IMR-90 (cell line): Measurements from ENCODE around the gene ARHGEF40. TPM values are rescaled to one million over a fixed set of nuclear protein-coding genes. Genes with fewer than 3 reads are reported as not detected.

ENCODE experiments used
- MAZ ChIP-seq: IDR thresholded peaks from 2 replicates; pipeline ENCODE4 v1.6.1; 2012; ENCODE audit warnings: low read depth, mild to moderate bottlenecking, low read length, improper control_type of control experiment, moderate library complexity, borderline replicate concordance
- MXI1 ChIP-seq: IDR thresholded peaks from 2 replicates; pipeline ENCODE4 v1.6.1; 2012; ENCODE audit warnings: low read depth, mild to moderate bottlenecking, low read length, moderate library complexity, borderline replicate concordance
- polyA plus RNA-seq, 3 experiments: library from polyadenylated mRNA; depleted of rRNA; stranded (reverse); fragments of >200 nt; gene quantifications; 2 replicates each; pipeline ENCODE4 v1.2.3, GENCODE V29; 2012; ENCODE audit warnings: low replicate concordance in 1 of 3
- total RNA-seq: library from RNA; depleted of rRNA; stranded (reverse); fragments of >200 nt; gene quantifications from 2 replicates; pipeline ENCODE4 v1.2.3, GENCODE V29; 2012
- TF ChIP-seq, protein P1 (sequence below): conservative IDR thresholded peaks from 2 replicates; pipeline ENCODE4 v1.5.1; 2012; ENCODE audit warnings: mild to moderate bottlenecking, low read depth, low read length, improper control_type of control experiment

ARHGEF40 gene
- total and polyA plus RNA-seq, 2 of the 4 experiments (the other 2 are of a cell fraction): 18.1 to 58.4 TPM

DNA sequence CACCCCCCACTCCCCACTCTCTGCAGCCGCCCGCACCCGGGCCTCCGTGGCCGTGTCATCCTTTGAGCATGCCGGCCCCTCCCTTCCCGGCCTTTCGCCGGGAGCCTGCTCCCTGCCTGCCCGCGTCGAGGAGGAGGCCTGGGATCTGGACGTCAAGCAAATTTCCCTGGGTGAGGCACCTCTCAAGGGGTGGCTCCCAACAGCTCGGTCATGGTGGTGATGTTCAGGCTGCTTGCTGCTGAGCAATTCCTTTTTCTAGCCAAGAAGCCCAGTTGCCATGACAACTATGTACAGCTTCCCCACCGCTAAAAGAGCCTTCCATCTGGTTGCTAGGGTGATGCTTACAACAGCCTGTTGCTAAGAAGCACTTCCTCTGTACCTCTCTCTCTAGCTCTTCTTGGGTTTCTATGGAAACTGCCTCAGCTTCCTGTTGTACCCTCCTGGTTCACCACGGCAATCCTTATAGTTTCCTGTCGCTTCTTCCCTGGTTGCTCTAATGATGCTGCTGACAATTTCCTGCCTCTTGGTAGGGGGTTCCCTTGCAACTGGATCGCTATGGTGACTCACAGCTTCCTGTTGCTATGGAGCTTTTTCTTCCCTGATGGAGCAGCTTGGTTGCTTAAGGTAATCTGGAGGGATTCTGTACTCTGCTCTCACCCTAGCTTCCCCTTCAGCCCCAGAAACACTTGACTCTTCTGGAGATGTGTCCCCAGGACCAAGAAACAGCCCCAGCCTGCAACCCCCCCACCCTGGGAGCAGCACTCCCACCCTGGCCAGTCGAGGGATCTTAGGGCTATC, 17.4 kb downstream of the ARHGEF40 start (continued):
- TF ChIP-seq, protein P1, sequence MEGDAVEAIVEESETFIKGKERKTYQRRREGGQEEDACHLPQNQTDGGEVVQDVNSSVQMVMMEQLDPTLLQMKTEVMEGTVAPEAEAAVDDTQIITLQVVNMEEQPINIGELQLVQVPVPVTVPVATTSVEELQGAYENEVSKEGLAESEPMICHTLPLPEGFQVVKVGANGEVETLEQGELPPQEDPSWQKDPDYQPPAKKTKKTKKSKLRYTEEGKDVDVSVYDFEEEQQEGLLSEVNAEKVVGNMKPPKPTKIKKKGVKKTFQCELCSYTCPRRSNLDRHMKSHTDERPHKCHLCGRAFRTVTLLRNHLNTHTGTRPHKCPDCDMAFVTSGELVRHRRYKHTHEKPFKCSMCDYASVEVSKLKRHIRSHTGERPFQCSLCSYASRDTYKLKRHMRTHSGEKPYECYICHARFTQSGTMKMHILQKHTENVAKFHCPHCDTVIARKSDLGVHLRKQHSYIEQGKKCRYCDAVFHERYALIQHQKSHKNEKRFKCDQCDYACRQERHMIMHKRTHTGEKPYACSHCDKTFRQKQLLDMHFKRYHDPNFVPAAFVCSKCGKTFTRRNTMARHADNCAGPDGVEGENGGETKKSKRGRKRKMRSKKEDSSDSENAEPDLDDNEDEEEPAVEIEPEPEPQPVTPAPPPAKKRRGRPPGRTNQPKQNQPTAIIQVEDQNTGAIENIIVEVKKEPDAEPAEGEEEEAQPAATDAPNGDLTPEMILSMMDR: no peak
- TF ChIP-seq MXI1: 0 out of 2 replicates have a peak, but pooled peaks have one; percentile 70
- TF ChIP-seq MAZ: peak; percentile 70
